CD4-positive, alpha-beta T cell (primary cell): ENCODE results near the gene S100A14. TPM values are rescaled to one million over a fixed set of nuclear protein-coding genes. Genes with fewer than 3 reads are reported as not detected.

ENCODE experiments used
- ATAC-seq: fragments of 200-7000 bp; cut with Tn5 transposase; one replicate; pipeline ENCODE4 v1.10.0; 2022; ENCODE audit warnings: mild to moderate bottlenecking; ENCODE audit not compliant: poor library complexity
- CTCF ChIA-PET: fragments of 350-600 bp; sonication (Branson Sonifier 250); formaldehyde crosslinking; loops from one replicate; lab custom pipeline; 2021; ENCODE audit warnings: antibody characterized with exemption, inconsistent platforms; lab: Charles Lee
- POLR2A ChIA-PET: fragments of 350-600 bp; sonication (Branson Sonifier 250); formaldehyde crosslinking; loops from one replicate; lab custom pipeline; 2021; ENCODE audit warnings: antibody characterized with exemption, inconsistent platforms; lab: Charles Lee
- DNase-seq, 14 experiments: peaks; one replicate each; pipeline ENCODE4 v3.0.0-alpha.2; 2013 to 2020; ENCODE audit warnings: mixed read lengths in 2 of 14
- H3K27ac ChIP-seq, 2 donors: one replicate each; pipeline versions ENCODE4 v1.5.1 to v1.7.0; 2013; ENCODE audit warnings: low read length in 2 of 2, low read depth in 1 of 2, mild to moderate bottlenecking in 1 of 2
- H3K27me3 ChIP-seq, 2 experiments: 1 replicate in 1 of 2; 2 replicates in 1 of 2; pipeline versions ENCODE4 v1.6.1 to v1.7.0; 2013; ENCODE audit warnings: low read length in 2 of 2, control low read depth in 1 of 2, mild to moderate bottlenecking in 1 of 2, moderate library complexity in 1 of 2; ENCODE audit not compliant: insufficient read depth in 2 of 2, control insufficient read depth in 1 of 2
- H3K36me3 ChIP-seq: one replicate; pipeline ENCODE4 v1.6.1; 2013; ENCODE audit warnings: low read length, control low read depth; ENCODE audit not compliant: insufficient read depth
- H3K4me1 ChIP-seq: one replicate; pipeline ENCODE4 v1.6.1; 2013; ENCODE audit warnings: low read length, control low read depth; ENCODE audit not compliant: insufficient read depth
- H3K4me3 ChIP-seq: one replicate; pipeline ENCODE4 v1.5.1; 2013; ENCODE audit warnings: mild to moderate bottlenecking, low read length, moderate library complexity
- H3K9me3 ChIP-seq, 2 experiments: 1 replicate in 1 of 2; 2 replicates in 1 of 2; pipeline versions ENCODE4 v1.6.1 to v1.7.0; 2013; ENCODE audit warnings: low read length in 2 of 2, mild to moderate bottlenecking in 2 of 2, control low read depth in 1 of 2, moderate library complexity in 1 of 2; ENCODE audit not compliant: control insufficient read depth in 1 of 2, insufficient read depth in 1 of 2
- H3K27ac Mint-ChIP-seq: one replicate; pipeline ENCODE4 v1.8.0; 2020; ENCODE audit warnings: mixed read lengths
- H3K27me3 Mint-ChIP-seq: one replicate; pipeline ENCODE4 v1.8.0; 2021; ENCODE audit warnings: mixed read lengths
- H3K36me3 Mint-ChIP-seq: one replicate; pipeline ENCODE4 v1.8.0; 2021; ENCODE audit warnings: low read depth, mixed read lengths
- H3K4me1 Mint-ChIP-seq: one replicate; pipeline ENCODE4 v1.8.0; 2021; ENCODE audit warnings: low read depth, mixed read lengths
- H3K4me3 Mint-ChIP-seq: one replicate; pipeline ENCODE4 v1.8.0; 2020; ENCODE audit warnings: mild to moderate bottlenecking, mixed read lengths
- H3K9me3 Mint-ChIP-seq: one replicate; pipeline ENCODE4 v1.8.0; 2020; ENCODE audit warnings: mixed read lengths
- CTCF ChIP-seq: fragments of 200-600 bp; IDR thresholded peaks from one replicate; pipeline ENCODE4 v1.8.0; 2022; ENCODE audit warnings: antibody characterized with exemption, mild to moderate bottlenecking
- intact Hi-C, 2 experiments: fragments of 100-400 bp; cut with DNase I in 1 of 2; cut with micrococcal nuclease in 1 of 2; formaldehyde crosslinking; loops; one replicate each; pipeline versions ENCODE4 v1.15.1 to v1.9.0; 2023 to 2025; cut with DNase I, micrococcal nuclease
- total RNA-seq, 174 experiments: library from RNA in 2 of 174; stranded (reverse) in 2 of 174; gene quantifications; one replicate each; pipeline ENCODE4 v1.2.3 and lab custom pipeline; 2021 to 2026

The S100A14 gene
- total RNA-seq, 2 experiments from 2014 or later: not detected

- H3K4me1 Mint-ChIP-seq: peaks cover 16% of the 10 kb centered on the region
- H3K4me3 ChIP-seq: no peak overlapping the region
- H3K4me1 ChIP-seq: peaks cover 22% of the 10 kb centered on the region
- ChIA-PET POLR2A (interaction anchor here (0.6 to 5.0 kb wide), 3 partner anchors 11 to 43 kb away, joined by 3 to 61 read pairs (median 4); partner anchors contain the start of gene CHTOP), CTCF (no interaction called here)
- TF ChIP-seq CTCF: no peak
- peaks cover 66% of the 10 kb centered on the region for H3K36me3 Mint-ChIP-seq
- H3K27ac ChIP-seq: no peak overlapping the region
- DNase-seq (no peak), ATAC-seq (no peak)
- H3K4me3 Mint-ChIP-seq: peak overlapping the region; percentile 51
- H3K36me3 ChIP-seq: peaks cover 57% of the 10 kb centered on the region
- H3K9me3 Mint-ChIP-seq: no peaks in the 10 kb centered on the region
- peak overlapping the region; percentile 65 for H3K27ac Mint-ChIP-seq
- intact Hi-C loops: no loop called here
- no peaks in the 10 kb centered on the region for H3K27me3 Mint-ChIP-seq
- H3K27me3 ChIP-seq: no peaks in the 10 kb centered on the region
- no peaks in the 10 kb centered on the region for H3K9me3 ChIP-seq
Measured at GRCh38 chr1:153661111-153661708, 45.1 kb upstream of the S100A14 start.

GRCh38 chr1:153659656-153660055, 43.5 kb upstream of the S100A14 start:
- H3K9me3 Mint-ChIP-seq: no peaks in the 10 kb centered on the region
- peaks cover 50% of the 10 kb centered on the region for H3K36me3 Mint-ChIP-seq
- no peak for TF ChIP-seq CTCF
- peak overlapping the region; percentile 94 for H3K27ac Mint-ChIP-seq
- Histone ChIP-seq H3K4me3 (no peak overlapping the region), H3K4me1 (peaks cover 22% of the 10 kb centered on the region), H3K36me3 (peaks cover 42% of the 10 kb centered on the region), H3K9me3 (no peaks in the 10 kb centered on the region), H3K27me3 (no peaks in the 10 kb centered on the region), H3K27ac (no peak overlapping the region)
- no peaks in the 10 kb centered on the region for H3K27me3 Mint-ChIP-seq
- DNase-seq (no peak), ATAC-seq (no peak)
- peak overlapping the region; percentile 97 for H3K4me3 Mint-ChIP-seq
- H3K4me1 Mint-ChIP-seq: peaks cover 16% of the 10 kb centered on the region
- intact Hi-C loops: loop anchor here in 1 of 2 experiments (1.0 to 5.0 kb wide), 2 partner anchors 10 to 68 kb away; partner anchors contain the start of gene INTS3
- CTCF ChIA-PET: interaction anchor here (0.6 to 1.7 kb wide), 4 partner anchors 12 to 1599 kb away, joined by 3 to 4 read pairs (median 3); partner anchors contain the start of gene ILF2
- POLR2A ChIA-PET: interaction anchor here (1.1 to 5.0 kb wide), 8 partner anchors 9 to 331 kb away, joined by 3 to 61 read pairs (median 6); partner anchors contain the start of genes CHTOP, ILF2 and RPS27

GRCh38 chr1:153659175-153659534, 43.0 kb upstream of the S100A14 start:
- intact Hi-C loops: loop anchor here in 1 of 2 experiments (1.0 to 5.0 kb wide), 2 partner anchors 10 to 68 kb away; partner anchors contain the start of gene INTS3
- peaks cover 16% of the 10 kb centered on the region for H3K4me1 Mint-ChIP-seq
- H3K4me3 ChIP-seq: peak overlapping the region; percentile 79

More at GRCh38 chr1:153659175-153659534, 43.0 kb upstream of the S100A14 start:
- ATAC-seq (no peak), DNase-seq (no peak)
- peaks cover 45% of the 10 kb centered on the region for H3K36me3 Mint-ChIP-seq
- Histone ChIP-seq H3K36me3 (peaks cover 37% of the 10 kb centered on the region), H3K27me3 (no peaks in the 10 kb centered on the region), H3K9me3 (no peaks in the 10 kb centered on the region), H3K27ac (peak overlapping the region; percentile 76 to 84), H3K4me1 (peaks cover 22% of the 10 kb centered on the region)
- H3K27ac Mint-ChIP-seq: peak overlapping the region; percentile 94
- no peaks in the 10 kb centered on the region for H3K9me3 Mint-ChIP-seq
- POLR2A ChIA-PET: interaction anchor here (0.9 to 5.0 kb wide), 11 partner anchors 8 to 332 kb away, joined by 3 to 61 read pairs (median 5); partner anchors contain the start of genes CHTOP, ILF2, JTB and RPS27
- CTCF ChIA-PET: interaction anchor here (0.6 to 1.7 kb wide), 3 partner anchors 12 to 1599 kb away, joined by 3 read pairs; partner anchors contain the start of gene ILF2
- TF ChIP-seq CTCF: no peak
- H3K4me3 Mint-ChIP-seq: peak overlapping the region; percentile 97
- no peaks in the 10 kb centered on the region for H3K27me3 Mint-ChIP-seq
